Gastroesophageal sphincter (tissue), 4 donors: Measurements from ENCODE around the gene CPN2. TPM values are rescaled to one million over a fixed set of nuclear protein-coding genes. Genes with fewer than 3 reads are reported as not detected.

Experiments used
- ATAC-seq: fragments of 150-250 bp; one replicate; pipeline ENCODE4 v1.9.1; 2016; ENCODE audit warnings: mild to moderate bottlenecking, moderate library complexity
- H3K27ac ChIP-seq, 4 donors: fragments of 200-600 bp; sonication (generic) in 3 of 4; 1 replicate in 3 of 4; 2 replicates in 1 of 4; pipeline ENCODE4 v1.5.1; 2016 to 2019
- H3K27me3 ChIP-seq: fragments of 200-600 bp; sonication (generic); one replicate; pipeline ENCODE4 v1.5.1; 2019
- H3K36me3 ChIP-seq, 2 donors: fragments of 200-600 bp; sonication (generic); one replicate each; pipeline ENCODE4 v1.5.1; 2019; ENCODE audit warnings: control low read depth in 1 of 2
- H3K4me1 ChIP-seq, 3 donors: fragments of 200-600 bp; sonication (generic); 1 replicate in 2 of 3; 2 replicates in 1 of 3; pipeline ENCODE4 v1.5.1; 2016 to 2019; ENCODE audit warnings: control low read depth in 2 of 3
- H3K4me3 ChIP-seq, 2 donors: fragments of 200-600 bp; sonication (generic); one replicate each; pipeline ENCODE4 v1.5.1; 2019; ENCODE audit warnings: mild to moderate bottlenecking in 1 of 2, moderate library complexity in 1 of 2
- H3K9me3 ChIP-seq, 3 donors: fragments of 200-600 bp; sonication (generic); one replicate each; pipeline ENCODE4 v1.5.1; 2017 to 2019; ENCODE audit warnings: control low read depth in 2 of 3
- CTCF ChIP-seq, 4 experiments: fragments of 200-600 bp in 2 of 4; fragments of 450-650 bp in 2 of 4; sonication (generic) in 1 of 4; IDR thresholded peaks; one replicate each; pipeline ENCODE4 v1.5.1; 2017 to 2019; ENCODE audit warnings: antibody characterized with exemption in 4 of 4, mild to moderate bottlenecking in 2 of 4, moderate library complexity in 2 of 4
- EP300 ChIP-seq: sonication (generic); formaldehyde crosslinking; IDR thresholded peaks from one replicate; pipeline ENCODE4 v1.6.1; 2017; ENCODE audit warnings: antibody characterized with exemption, mild to moderate bottlenecking
- POLR2A ChIP-seq, 2 donors: fragments of 450-650 bp; IDR thresholded peaks; one replicate each; pipeline ENCODE4 v1.6.1; 2017; ENCODE audit warnings: antibody characterized with exemption in 2 of 2, mild to moderate bottlenecking in 2 of 2, moderate library complexity in 1 of 2
- POLR2AphosphoS5 ChIP-seq: sonication (generic); formaldehyde crosslinking; IDR thresholded peaks from one replicate; pipeline ENCODE4 v1.6.1; 2017; ENCODE audit warnings: antibody characterized with exemption
- WGBS, 2 donors: methylation state at CpG; one replicate each; pipeline ENCODE4 v1.1.5; 2018; ENCODE audit warnings: low coverage in 1 of 2; 5-methylcytosine and 5-hydroxymethylcytosine counted together
- total RNA-seq, 4 donors: library from RNA; depleted of rRNA; stranded (reverse); fragments of >200 nt; gene quantifications; one replicate each; pipeline ENCODE4 v1.1.0, GENCODE V29; 2016

CPN2 gene
- total RNA-seq, 4 donors from 2014 or later = not detected

DNA sequence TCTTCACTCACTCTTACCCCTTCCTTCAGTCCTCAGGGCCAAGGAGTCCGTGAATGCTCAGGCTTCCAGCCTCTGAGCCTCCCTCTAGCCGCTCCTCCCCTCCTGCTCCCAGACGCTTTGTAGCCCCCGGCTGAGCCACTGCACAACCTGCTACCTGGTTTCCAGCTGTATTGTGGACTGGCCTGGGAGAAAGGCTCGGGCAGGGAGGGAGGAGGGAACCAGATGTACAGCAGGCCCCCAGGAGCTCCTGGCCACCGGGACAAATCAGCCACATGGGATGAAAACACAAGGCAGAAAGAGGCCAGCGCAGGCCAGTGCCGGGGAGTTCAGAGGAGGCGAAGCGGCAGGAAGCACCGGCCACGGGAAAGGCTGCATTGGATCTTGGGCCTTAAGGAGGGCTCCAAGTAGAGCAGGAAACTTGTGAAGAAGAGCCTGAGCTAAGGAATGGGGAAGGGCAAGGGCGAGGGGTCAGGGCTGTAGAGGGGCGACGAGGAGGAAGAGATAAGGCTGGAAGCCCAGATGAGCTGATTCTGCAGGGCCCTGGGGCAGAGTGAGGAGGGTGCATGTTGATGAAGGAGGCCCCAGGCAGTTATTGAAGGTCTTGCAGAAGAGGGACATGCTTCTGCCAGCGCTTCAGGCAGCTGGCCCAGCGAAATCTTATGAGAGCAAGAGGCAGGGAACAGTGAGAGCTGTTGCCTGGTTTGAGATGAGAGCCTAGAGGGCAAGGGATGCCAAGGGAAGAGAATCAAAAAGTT is 14.3 kb downstream of the CPN2 start:
- 86 to 94% methylated on average over 6 to 12 of the region's 17 CpGs for WGBS, 2 donors

DNA sequence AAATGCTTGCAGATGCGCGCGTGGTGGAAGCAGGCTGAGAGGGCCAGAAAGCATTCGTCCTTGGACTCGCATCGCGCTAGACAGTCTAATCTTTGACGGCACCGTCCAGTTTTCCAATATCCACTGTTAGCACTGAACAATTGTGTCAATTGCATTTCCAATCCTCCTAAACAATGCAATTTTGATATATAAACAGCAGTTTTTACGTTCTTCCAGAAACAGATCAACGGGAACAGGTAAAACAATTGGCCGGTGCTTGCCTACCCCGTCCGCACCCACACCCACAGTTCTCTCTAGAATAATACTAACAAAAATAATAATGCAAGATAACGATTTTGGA is 17.2 kb downstream of the CPN2 start:
- TF ChIP-seq POLR2AphosphoS5 = no peak
- no peak for TF ChIP-seq EP300
- TF ChIP-seq CTCF (IDR thresholded peaks at IDR 0.05) = no peak
- no peak for TF ChIP-seq POLR2A (IDR thresholded peaks at IDR 0.05)
- H3K4me3 ChIP-seq = peak overlapping the region in 1 of 2 donors; percentile 50
- H3K36me3 ChIP-seq = no peaks in the 10 kb centered on the region
- H3K9me3 ChIP-seq = no peaks in the 10 kb centered on the region
- no peak for ATAC-seq
- peaks cover 0 to 35% (median 8%) of the 10 kb centered on the region in 3 donors for H3K4me1 ChIP-seq
- WGBS, 2 donors = 31 to 42% methylated on average over 12 to 14 of the region's 15 CpGs
- H3K27ac ChIP-seq = no peak overlapping the region
- peaks cover 20% of the 10 kb centered on the region for H3K27me3 ChIP-seq

More for the DNA sequence above, 14.3 kb downstream of the CPN2 start:
- Histone ChIP-seq H3K4me3 (no peak overlapping the region), H3K27ac (no peak overlapping the region), H3K36me3 (no peaks in the 10 kb centered on the region), H3K4me1 (peaks cover 0 to 10% (median 5%) of the 10 kb centered on the region in 3 donors), H3K9me3 (no peaks in the 10 kb centered on the region), H3K27me3 (peaks cover 20% of the 10 kb centered on the region)
- no peak for ATAC-seq
- TF ChIP-seq POLR2AphosphoS5 (no peak), CTCF (IDR thresholded peaks at IDR 0.05) (no peak), POLR2A (IDR thresholded peaks at IDR 0.05) (no peak), EP300 (no peak)

DNA sequence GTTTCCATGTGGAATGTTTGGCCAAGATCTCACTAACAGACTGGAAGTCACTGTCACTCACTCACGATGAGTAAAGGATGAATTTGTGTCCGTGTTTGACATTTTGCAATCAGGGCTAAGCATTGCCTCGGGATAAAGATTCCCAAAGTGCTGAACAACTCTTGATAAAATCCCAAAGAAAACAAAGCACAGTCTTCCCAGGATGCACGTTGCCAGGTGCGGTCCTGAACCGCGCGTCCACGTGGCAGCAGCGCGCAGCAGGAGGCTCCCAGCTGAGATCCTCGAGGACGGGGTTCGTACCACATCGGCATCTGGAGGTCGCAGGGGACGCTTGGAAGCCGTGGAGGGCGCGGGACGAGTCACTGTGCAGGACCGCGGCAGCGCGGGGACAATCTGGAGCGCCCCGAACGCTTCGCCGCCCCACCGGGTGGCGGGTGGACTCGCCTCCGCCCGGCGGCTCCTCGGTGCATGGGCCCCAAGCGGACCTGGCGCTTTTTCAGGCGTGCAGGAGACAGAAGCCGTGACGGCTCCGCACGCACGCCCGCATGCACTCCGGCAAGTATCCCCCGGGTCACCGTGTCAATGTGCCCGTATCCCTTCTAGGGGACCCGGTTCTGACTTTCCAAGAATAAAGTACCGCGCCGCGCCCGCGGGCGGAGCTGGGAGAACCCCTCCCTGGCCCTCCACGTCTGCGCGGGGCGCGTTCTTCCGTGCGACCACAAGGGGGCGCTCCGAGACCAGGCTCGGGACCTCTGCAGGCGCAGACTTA is 17.7 kb downstream of the CPN2 start:
- no peaks in the 10 kb centered on the region for H3K9me3 ChIP-seq
- H3K27me3 ChIP-seq = peaks cover 20% of the 10 kb centered on the region
- H3K36me3 ChIP-seq = no peaks in the 10 kb centered on the region
- peak; percentile 92 for ATAC-seq
- 14 to 23% methylated on average over 8 to 14 of the region's 69 CpGs for WGBS, 2 donors
- TF ChIP-seq POLR2AphosphoS5 (no peak), CTCF (IDR thresholded peaks at IDR 0.05) (peak in 3 of 4 experiments; percentile 98 to 99 (median 99))
- H3K4me3 ChIP-seq = peak overlapping the region; percentile 29 to 50
- H3K27ac ChIP-seq = no peak overlapping the region
- peaks cover 0 to 35% (median 8%) of the 10 kb centered on the region in 3 donors for H3K4me1 ChIP-seq

DNA sequence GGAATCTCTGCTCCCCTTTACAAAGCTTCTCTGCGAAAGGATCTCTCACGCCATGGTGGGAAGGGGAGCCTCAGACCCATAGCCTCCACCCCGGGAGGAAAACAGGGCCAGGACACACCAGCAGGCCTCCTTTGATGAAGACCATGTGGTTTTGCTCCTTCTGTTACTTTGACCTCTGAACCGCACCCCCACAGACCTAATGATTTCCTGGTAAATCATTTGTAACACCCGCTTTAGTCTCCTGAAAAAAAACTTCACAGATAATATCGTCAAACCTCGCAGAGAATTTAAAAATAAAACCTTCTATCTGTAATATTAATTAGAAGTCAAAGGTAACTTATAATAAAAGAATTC is 18.3 kb downstream of the CPN2 start:
- peaks cover 20% of the 10 kb centered on the region for H3K27me3 ChIP-seq
- peaks cover 0 to 35% (median 8%) of the 10 kb centered on the region in 3 donors for H3K4me1 ChIP-seq
- no peak overlapping the region for H3K27ac ChIP-seq
- no peaks in the 10 kb centered on the region for H3K9me3 ChIP-seq
- ATAC-seq = no peak
- TF ChIP-seq EP300 = no peak
- no peak for TF ChIP-seq CTCF (IDR thresholded peaks at IDR 0.05)
- TF ChIP-seq POLR2AphosphoS5 = no peak
- no peak for TF ChIP-seq POLR2A (IDR thresholded peaks at IDR 0.05)
- H3K4me3 ChIP-seq = no peak overlapping the region
- H3K36me3 ChIP-seq = no peaks in the 10 kb centered on the region
- 76 to 94% methylated on average over 5 to 7 of the region's 7 CpGs for WGBS, 2 donors

GRCh38 chr3:194330579-194330978 is 20.5 kb downstream of the CPN2 start:
- H3K4me3 ChIP-seq = no peak overlapping the region
- H3K27ac ChIP-seq = peak overlapping the region in 3 of 4 donors; percentile 20 to 41 (median 37)
- ATAC-seq = peak; percentile 52
- H3K9me3 ChIP-seq = no peaks in the 10 kb centered on the region
- TF ChIP-seq POLR2A (IDR thresholded peaks at IDR 0.05) (no peak), EP300 (no peak), CTCF (IDR thresholded peaks at IDR 0.05) (no peak), POLR2AphosphoS5 (no peak)
- peaks cover 0 to 35% (median 8%) of the 10 kb centered on the region in 3 donors for H3K4me1 ChIP-seq
- WGBS, 2 donors = 39 to 55% methylated on average over 3 to 4 of the region's 4 CpGs
- H3K27me3 ChIP-seq = peaks cover 11% of the 10 kb centered on the region
- H3K36me3 ChIP-seq = no peaks in the 10 kb centered on the region
